SK-N-SH treated with all-trans-retinoic acid at 6 μM for 48 hours (cell line): Measurements from ENCODE around the gene RBFOX2.

Source experiments
- ATAC-seq: fragments of 200-7000 bp; cut with Tn5 transposase; 3 replicates; pipeline ENCODE4 v1.9.1; 2020; ENCODE audit warnings: mild to moderate bottlenecking, moderate library complexity
- CSDC2 ChIP-seq: fragments of 250-450 bp; sonication (Bioruptor Pico); IDR thresholded peaks from 2 replicates; pipeline ENCODE4 v1.5.0; 2020; ENCODE audit warnings: mild to moderate bottlenecking, moderate library complexity
- ESRRG ChIP-seq: fragments of 250-450 bp; sonication (Bioruptor Pico); IDR thresholded peaks from 2 replicates; pipeline ENCODE4 v1.6.1; 2021; ENCODE audit warnings: mild to moderate bottlenecking
- GLIS3 ChIP-seq: fragments of 250-450 bp; sonication (Bioruptor Pico); IDR thresholded peaks from 2 replicates; pipeline ENCODE4 v1.5.0; 2020; ENCODE audit warnings: mild to moderate bottlenecking, moderate library complexity
- ISL1 ChIP-seq: fragments of 250-450 bp; sonication (Bioruptor Pico); IDR thresholded peaks from 2 replicates; pipeline ENCODE4 v2.1.2; 2022; ENCODE audit warnings: mild to moderate bottlenecking, moderate library complexity
- PATZ1 ChIP-seq: fragments of 250-450 bp; sonication (Bioruptor Pico); IDR thresholded peaks from 2 replicates; pipeline ENCODE4 v1.8.0; 2020; ENCODE audit warnings: mild to moderate bottlenecking, moderate library complexity, borderline replicate concordance
- PPARA ChIP-seq: fragments of 250-450 bp; sonication (Bioruptor Pico); IDR thresholded peaks from 2 replicates; pipeline ENCODE4 v1.5.0; 2020; ENCODE audit warnings: mild to moderate bottlenecking, borderline replicate concordance
- RARB ChIP-seq: fragments of 250-450 bp; sonication (Bioruptor Pico); IDR thresholded peaks from 2 replicates; pipeline ENCODE4 v1.8.0; 2021; ENCODE audit warnings: mild to moderate bottlenecking, moderate library complexity
- SNAI2 ChIP-seq: fragments of 250-450 bp; sonication (Bioruptor Pico); IDR thresholded peaks from 2 replicates; pipeline ENCODE4 v1.5.0; 2020; ENCODE audit warnings: mild to moderate bottlenecking, moderate library complexity
- TCF4 ChIP-seq: fragments of 250-450 bp; sonication (Bioruptor Pico); IDR thresholded peaks from 2 replicates; pipeline ENCODE4 v1.8.0; 2021; ENCODE audit warnings: mild to moderate bottlenecking, moderate library complexity, borderline replicate concordance
- TOX ChIP-seq: fragments of 250-450 bp; sonication (Bioruptor Pico); IDR thresholded peaks from 2 replicates; pipeline ENCODE4 v1.8.0; 2021; ENCODE audit warnings: mild to moderate bottlenecking, moderate library complexity, borderline replicate concordance
- ZC3H10 ChIP-seq: fragments of 250-450 bp; sonication (Bioruptor Pico); IDR thresholded peaks from 2 replicates; pipeline ENCODE4 v1.5.1; 2021; ENCODE audit warnings: mild to moderate bottlenecking, moderate library complexity
- ZFP30 ChIP-seq: fragments of 450-650 bp; formaldehyde crosslinking; IDR thresholded peaks from 2 replicates; pipeline ENCODE4 v1.5.0; 2022; ENCODE audit warnings: mild to moderate bottlenecking, moderate library complexity
- ZNF565 ChIP-seq: fragments of 450-650 bp; formaldehyde crosslinking; conservative IDR thresholded peaks from 2 replicates; pipeline ENCODE4 v1.5.0; 2020; ENCODE audit warnings: low read depth, mild to moderate bottlenecking, moderate library complexity
- ZNF8 ChIP-seq: fragments of 450-650 bp; formaldehyde crosslinking; IDR thresholded peaks from 2 replicates; pipeline ENCODE4 v1.5.0; 2020; ENCODE audit warnings: mild to moderate bottlenecking, moderate library complexity
- TF ChIP-seq, protein P1 (sequence below): fragments of 250-450 bp; sonication (Bioruptor Pico); IDR thresholded peaks from 2 replicates; pipeline ENCODE4 v1.5.0; 2020; ENCODE audit warnings: mild to moderate bottlenecking, moderate library complexity
- TF ChIP-seq, protein P2 (sequence below): fragments of 250-450 bp; sonication (Bioruptor Pico); IDR thresholded peaks from 2 replicates; pipeline ENCODE4 v1.5.1; 2021; ENCODE audit warnings: mild to moderate bottlenecking, moderate library complexity
- TF ChIP-seq, protein P3 (sequence below): fragments of 250-450 bp; sonication (Bioruptor Pico); IDR thresholded peaks from 2 replicates; pipeline ENCODE4 v1.5.1; 2020; ENCODE audit warnings: low read depth, mild to moderate bottlenecking, moderate library complexity
- TF ChIP-seq, protein P4 (sequence below): fragments of 250-450 bp; sonication (Bioruptor Pico); IDR thresholded peaks from 2 replicates; pipeline ENCODE4 v1.8.0; 2021; ENCODE audit warnings: low read depth, mild to moderate bottlenecking, moderate library complexity, borderline replicate concordance

RBFOX2 gene

DNA sequence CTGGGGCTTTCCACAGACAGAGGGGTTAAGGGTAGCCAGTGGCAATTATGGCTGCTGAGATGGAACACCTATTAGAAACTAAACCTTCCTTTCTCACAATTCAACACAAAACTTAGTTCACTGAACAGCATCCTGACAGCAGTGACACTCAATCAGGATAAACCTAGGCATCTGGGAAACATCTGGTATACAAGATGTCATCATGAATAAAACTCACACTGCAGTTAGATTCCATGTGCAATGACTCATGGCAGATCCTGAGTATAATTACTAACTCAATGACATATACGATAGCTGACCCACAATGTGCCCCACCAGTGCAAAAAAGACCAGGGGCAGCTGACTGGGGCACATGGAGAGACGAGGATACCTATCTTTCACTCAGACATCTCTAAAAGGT is 17.7 kb downstream of the RBFOX2 start:
- peak; percentile 80 for ATAC-seq
- TF ChIP-seq, protein P1, sequence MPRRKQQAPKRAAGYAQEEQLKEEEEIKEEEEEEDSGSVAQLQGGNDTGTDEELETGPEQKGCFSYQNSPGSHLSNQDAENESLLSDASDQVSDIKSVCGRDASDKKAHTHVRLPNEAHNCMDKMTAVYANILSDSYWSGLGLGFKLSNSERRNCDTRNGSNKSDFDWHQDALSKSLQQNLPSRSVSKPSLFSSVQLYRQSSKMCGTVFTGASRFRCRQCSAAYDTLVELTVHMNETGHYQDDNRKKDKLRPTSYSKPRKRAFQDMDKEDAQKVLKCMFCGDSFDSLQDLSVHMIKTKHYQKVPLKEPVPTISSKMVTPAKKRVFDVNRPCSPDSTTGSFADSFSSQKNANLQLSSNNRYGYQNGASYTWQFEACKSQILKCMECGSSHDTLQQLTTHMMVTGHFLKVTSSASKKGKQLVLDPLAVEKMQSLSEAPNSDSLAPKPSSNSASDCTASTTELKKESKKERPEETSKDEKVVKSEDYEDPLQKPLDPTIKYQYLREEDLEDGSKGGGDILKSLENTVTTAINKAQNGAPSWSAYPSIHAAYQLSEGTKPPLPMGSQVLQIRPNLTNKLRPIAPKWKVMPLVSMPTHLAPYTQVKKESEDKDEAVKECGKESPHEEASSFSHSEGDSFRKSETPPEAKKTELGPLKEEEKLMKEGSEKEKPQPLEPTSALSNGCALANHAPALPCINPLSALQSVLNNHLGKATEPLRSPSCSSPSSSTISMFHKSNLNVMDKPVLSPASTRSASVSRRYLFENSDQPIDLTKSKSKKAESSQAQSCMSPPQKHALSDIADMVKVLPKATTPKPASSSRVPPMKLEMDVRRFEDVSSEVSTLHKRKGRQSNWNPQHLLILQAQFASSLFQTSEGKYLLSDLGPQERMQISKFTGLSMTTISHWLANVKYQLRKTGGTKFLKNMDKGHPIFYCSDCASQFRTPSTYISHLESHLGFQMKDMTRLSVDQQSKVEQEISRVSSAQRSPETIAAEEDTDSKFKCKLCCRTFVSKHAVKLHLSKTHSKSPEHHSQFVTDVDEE (CRISPR knock-in tag), result peak; percentile 97
- TF ChIP-seq CSDC2 (CRISPR knock-in tag) (no peak), ESRRG (CRISPR knock-in tag) (no peak), PATZ1 (peak; percentile 95), ZFP30 (CRISPR knock-in tag) (no peak), ISL1 (CRISPR knock-in tag) (peak; percentile 77), TCF4 (CRISPR knock-in tag) (peak; percentile 96), TOX (CRISPR knock-in tag) (0 out of 2 replicates have a peak, but pooled peaks have one; percentile 48), GLIS3 (CRISPR knock-in tag) (peak; percentile 64; the same call in 1 of the 2 replicates), RARB (CRISPR knock-in tag) (peak; percentile 71; the same call in 1 of the 2 replicates), SNAI2 (peak; percentile 71; the same call in 1 of the 2 replicates), ZNF565 (CRISPR knock-in tag) (0 out of 2 replicates have a peak, but pooled peaks have one; percentile 42), ZNF8 (CRISPR knock-in tag) (0 out of 2 replicates have a peak, but pooled peaks have one; percentile 21), PPARA (CRISPR knock-in tag) (no peak), ZC3H10 (CRISPR knock-in tag) (peak; percentile 67; the same call in 1 of the 2 replicates)
- TF ChIP-seq, protein P2, sequence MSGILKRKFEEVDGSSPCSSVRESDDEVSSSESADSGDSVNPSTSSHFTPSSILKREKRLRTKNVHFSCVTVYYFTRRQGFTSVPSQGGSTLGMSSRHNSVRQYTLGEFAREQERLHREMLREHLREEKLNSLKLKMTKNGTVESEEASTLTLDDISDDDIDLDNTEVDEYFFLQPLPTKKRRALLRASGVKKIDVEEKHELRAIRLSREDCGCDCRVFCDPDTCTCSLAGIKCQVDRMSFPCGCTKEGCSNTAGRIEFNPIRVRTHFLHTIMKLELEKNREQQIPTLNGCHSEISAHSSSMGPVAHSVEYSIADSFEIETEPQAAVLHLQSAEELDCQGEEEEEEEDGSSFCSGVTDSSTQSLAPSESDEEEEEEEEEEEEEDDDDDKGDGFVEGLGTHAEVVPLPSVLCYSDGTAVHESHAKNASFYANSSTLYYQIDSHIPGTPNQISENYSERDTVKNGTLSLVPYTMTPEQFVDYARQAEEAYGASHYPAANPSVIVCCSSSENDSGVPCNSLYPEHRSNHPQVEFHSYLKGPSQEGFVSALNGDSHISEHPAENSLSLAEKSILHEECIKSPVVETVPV, result no peak
- TF ChIP-seq, protein P3, sequence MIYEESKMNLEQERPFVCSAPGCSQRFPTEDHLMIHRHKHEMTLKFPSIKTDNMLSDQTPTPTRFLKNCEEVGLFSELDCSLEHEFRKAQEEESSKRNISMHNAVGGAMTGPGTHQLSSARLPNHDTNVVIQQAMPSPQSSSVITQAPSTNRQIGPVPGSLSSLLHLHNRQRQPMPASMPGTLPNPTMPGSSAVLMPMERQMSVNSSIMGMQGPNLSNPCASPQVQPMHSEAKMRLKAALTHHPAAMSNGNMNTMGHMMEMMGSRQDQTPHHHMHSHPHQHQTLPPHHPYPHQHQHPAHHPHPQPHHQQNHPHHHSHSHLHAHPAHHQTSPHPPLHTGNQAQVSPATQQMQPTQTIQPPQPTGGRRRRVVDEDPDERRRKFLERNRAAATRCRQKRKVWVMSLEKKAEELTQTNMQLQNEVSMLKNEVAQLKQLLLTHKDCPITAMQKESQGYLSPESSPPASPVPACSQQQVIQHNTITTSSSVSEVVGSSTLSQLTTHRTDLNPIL (CRISPR knock-in tag), result peak; percentile 62; the same call in 1 of the 2 replicates
- TF ChIP-seq, protein P4, sequence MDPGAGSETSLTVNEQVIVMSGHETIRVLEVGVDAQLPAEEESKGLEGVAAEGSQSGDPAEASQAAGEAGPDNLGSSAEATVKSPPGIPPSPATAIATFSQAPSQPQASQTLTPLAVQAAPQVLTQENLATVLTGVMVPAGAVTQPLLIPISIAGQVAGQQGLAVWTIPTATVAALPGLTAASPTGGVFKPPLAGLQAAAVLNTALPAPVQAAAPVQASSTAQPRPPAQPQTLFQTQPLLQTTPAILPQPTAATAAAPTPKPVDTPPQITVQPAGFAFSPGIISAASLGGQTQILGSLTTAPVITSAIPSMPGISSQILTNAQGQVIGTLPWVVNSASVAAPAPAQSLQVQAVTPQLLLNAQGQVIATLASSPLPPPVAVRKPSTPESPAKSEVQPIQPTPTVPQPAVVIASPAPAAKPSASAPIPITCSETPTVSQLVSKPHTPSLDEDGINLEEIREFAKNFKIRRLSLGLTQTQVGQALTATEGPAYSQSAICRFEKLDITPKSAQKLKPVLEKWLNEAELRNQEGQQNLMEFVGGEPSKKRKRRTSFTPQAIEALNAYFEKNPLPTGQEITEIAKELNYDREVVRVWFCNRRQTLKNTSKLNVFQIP (CRISPR knock-in tag), result no peak

GRCh38 chr22:36010090-36010489 is 18.5 kb downstream of the RBFOX2 start:
- TF ChIP-seq, protein P3 (CRISPR knock-in tag), result no peak
- TF ChIP-seq, all 23 proteins: peak for 0
- peak; percentile 55 for ATAC-seq

- TF ChIP-seq ESRRG (CRISPR knock-in tag), result no peak
- TF ChIP-seq ZNF8 (CRISPR knock-in tag), result no peak
- TF ChIP-seq, protein P2, result no peak
- TF ChIP-seq ISL1 (CRISPR knock-in tag), result no peak
- peak; percentile 32; the same call in 2 of the 3 replicates for ATAC-seq
Measured at GRCh38 chr22:36009085-36009484, 19.5 kb downstream of the RBFOX2 start.
